Upper lobe of left lung (tissue), 4 donors: ENCODE data around the gene BAIAP2L2.

Experiments used
- CTCF ChIP-seq, 6 experiments: fragments of 450-650 bp in 4 of 6; fragments of 200-600 bp in 2 of 6; sonication (generic) in 2 of 6; IDR thresholded peaks; one replicate each; pipeline ENCODE4 v1.5.1; 2016 to 2019; ENCODE audit warnings: antibody characterized with exemption in 6 of 6
- EP300 ChIP-seq, 4 donors: sonication (generic); formaldehyde crosslinking; IDR thresholded peaks; one replicate each; pipeline ENCODE4 v1.5.1; 2017; ENCODE audit warnings: antibody characterized with exemption in 4 of 4, control low read depth in 2 of 4
- POLR2A ChIP-seq, 4 donors: fragments of 450-650 bp; IDR thresholded peaks; one replicate each; pipeline ENCODE4 v1.5.1; 2016 to 2017; ENCODE audit warnings: antibody characterized with exemption in 4 of 4, mild to moderate bottlenecking in 2 of 4
- POLR2AphosphoS5 ChIP-seq, 2 donors: sonication (generic); formaldehyde crosslinking; IDR thresholded peaks; one replicate each; pipeline ENCODE4 v1.5.1; 2017; ENCODE audit warnings: antibody characterized with exemption in 2 of 2

GRCh38 chr22:38109371-38110001 lies 998 bp downstream of the BAIAP2L2 start:
- TF ChIP-seq POLR2A (IDR thresholded peaks at IDR 0.05), result no peak
- TF ChIP-seq CTCF (IDR thresholded peaks at IDR 0.05), result no peak
- TF ChIP-seq POLR2AphosphoS5 (IDR thresholded peaks at IDR 0.05), result no peak
- no peak for TF ChIP-seq EP300 (IDR thresholded peaks at IDR 0.05)
